Lower leg skin (tissue), 3 donors: ENCODE results near the gene AOPEP.

Experiments
- CTCF ChIP-seq, 3 donors: fragments of 450-650 bp; IDR thresholded peaks; one replicate each; pipeline ENCODE4 v1.5.1; 2016; ENCODE audit warnings: antibody characterized with exemption in 3 of 3, mild to moderate bottlenecking in 3 of 3, moderate library complexity in 2 of 3
- POLR2A ChIP-seq, 2 donors: fragments of 450-650 bp; IDR thresholded peaks; one replicate each; pipeline ENCODE4 v1.6.1; 2016 to 2017; ENCODE audit warnings: antibody characterized with exemption in 2 of 2, mild to moderate bottlenecking in 1 of 2, moderate library complexity in 1 of 2

- no peak for TF ChIP-seq CTCF (IDR thresholded peaks at IDR 0.05)
- no peak for TF ChIP-seq POLR2A (IDR thresholded peaks at IDR 0.05)
Measured at GRCh38 chr9:95074632-95075031, 348.1 kb downstream of the AOPEP start.
